ENCODE data around the gene MTPN.

The MTPN gene

GRCh38 chr7:135922263-135922662, 54.9 kb downstream of the MTPN start:
- no peak for DNase-seq

GRCh38 chr7:135920478-135920877, 56.7 kb downstream of the MTPN start:
- no peak for DNase-seq

GRCh38 chr7:135919071-135919841, 57.9 kb downstream of the MTPN start:
- no peak for DNase-seq

- no peak for DNase-seq
These were observed 59.0 kb downstream of the MTPN start for GRCh38 chr7:135918134-135918533.

- no peak for DNase-seq
These were observed 59.4 kb downstream of the MTPN start for GRCh38 chr7:135917721-135918120.

GRCh38 chr7:135914346-135914745, 62.8 kb downstream of the MTPN start:
- DNase-seq: no peak

GRCh38 chr7:135913404-135913803, 63.8 kb downstream of the MTPN start:
- no peak for DNase-seq

- DNase-seq: no peak
These were observed 66.1 kb downstream of the MTPN start for GRCh38 chr7:135911099-135911498.

GRCh38 chr7:135910393-135911036, 66.6 kb downstream of the MTPN start:
- DNase-seq: no peak

GRCh38 chr7:135905858-135906257, 71.3 kb downstream of the MTPN start:
- DNase-seq: no peak

- no peak for DNase-seq
These were observed 71.8 kb downstream of the MTPN start for GRCh38 chr7:135905355-135905754.

- no peak for DNase-seq
These were observed 72.9 kb downstream of the MTPN start for GRCh38 chr7:135904282-135904681.

GRCh38 chr7:135901585-135902540, 75.3 kb downstream of the MTPN start:
- no peak for DNase-seq

- no peak for DNase-seq
These were observed 77.1 kb downstream of the MTPN start for GRCh38 chr7:135900065-135900546.

- no peak for DNase-seq
These were observed 77.6 kb downstream of the MTPN start for GRCh38 chr7:135899458-135900064.

GRCh38 chr7:135898226-135898625, 78.9 kb downstream of the MTPN start:
- DNase-seq: no peak

- DNase-seq: no peak
These were observed 82.3 kb downstream of the MTPN start for GRCh38 chr7:135894816-135895215.

- DNase-seq: no peak
These were observed 87.3 kb downstream of the MTPN start for GRCh38 chr7:135889823-135890222.

GRCh38 chr7:135888740-135889139, 88.4 kb downstream of the MTPN start:
- DNase-seq: no peak

- DNase-seq: no peak
These were observed 90.6 kb downstream of the MTPN start for GRCh38 chr7:135886345-135887132.

- DNase-seq: no peak
These were observed 92.5 kb downstream of the MTPN start for GRCh38 chr7:135884495-135885232.
